HFF-Myc (cell line): ENCODE results near the gene SYNGR1.

ENCODE experiments used
- DNase-seq: peaks from one replicate; pipeline ENCODE4 v3.0.0-alpha.2; 2011; ENCODE audit warnings: low read depth; ENCODE audit errors: extremely low read depth
- H3K4me3 ChIP-seq: replicated peaks from 2 replicates; pipeline ENCODE4 v1.5.1; 2011; ENCODE audit warnings: low read depth, mild to moderate bottlenecking, control low read depth, low read length
- CTCF ChIP-seq: IDR thresholded peaks from 2 replicates; pipeline ENCODE4 v1.5.1; 2012; ENCODE audit warnings: mild to moderate bottlenecking, low read depth, low read length, control low read depth; ENCODE audit errors: missing control alignments

Gene SYNGR1

GRCh38 chr22:39303892-39304671 is 45.7 kb upstream of the SYNGR1 start:
- TF ChIP-seq CTCF, result no peak
- H3K4me3 ChIP-seq, result no peak overlapping the region
- DNase-seq, result no peak

- no peak for DNase-seq
- H3K4me3 ChIP-seq, result no peak overlapping the region
- peak; percentile 41 for TF ChIP-seq CTCF
Observed at GRCh38 chr22:39306456-39307361, 43.1 kb upstream of the SYNGR1 start.

GRCh38 chr22:39308614-39309363 is 41.0 kb upstream of the SYNGR1 start:
- H3K4me3 ChIP-seq, result no peak overlapping the region
- peak; percentile 3 for TF ChIP-seq CTCF
- DNase-seq, result peak; percentile 78

- peak; percentile 14 for TF ChIP-seq CTCF
- no peak overlapping the region for H3K4me3 ChIP-seq
- DNase-seq, result no peak
Observed at GRCh38 chr22:39309364-39309861, 40.4 kb upstream of the SYNGR1 start.

GRCh38 chr22:39309881-39310714 is 39.7 kb upstream of the SYNGR1 start:
- TF ChIP-seq CTCF, result no peak
- DNase-seq, result no peak
- no peak overlapping the region for H3K4me3 ChIP-seq
